ENCODE results near the gene LRRN1. TPM values are rescaled to one million over a fixed set of nuclear protein-coding genes. Genes with fewer than 3 reads are reported as not detected.

Gene LRRN1
- not detected in 5 replicates for total RNA-seq (2022; extraction: Qiagen RNA extraction; ENCODE audit: low read depth)

GRCh38 chr3:3799173-3800079 lies at the start of gene LRRN1:
TSS of gene LRRN1 (plus strand) at chr3:3799431. CDS start at chr3:3844642, 45,211 bp downstream.

Data from A549 treated with DMSO at 1 μM for 4 hours (cell line).